ENCODE data around the gene LAMA1.

Gene LAMA1

DNA sequence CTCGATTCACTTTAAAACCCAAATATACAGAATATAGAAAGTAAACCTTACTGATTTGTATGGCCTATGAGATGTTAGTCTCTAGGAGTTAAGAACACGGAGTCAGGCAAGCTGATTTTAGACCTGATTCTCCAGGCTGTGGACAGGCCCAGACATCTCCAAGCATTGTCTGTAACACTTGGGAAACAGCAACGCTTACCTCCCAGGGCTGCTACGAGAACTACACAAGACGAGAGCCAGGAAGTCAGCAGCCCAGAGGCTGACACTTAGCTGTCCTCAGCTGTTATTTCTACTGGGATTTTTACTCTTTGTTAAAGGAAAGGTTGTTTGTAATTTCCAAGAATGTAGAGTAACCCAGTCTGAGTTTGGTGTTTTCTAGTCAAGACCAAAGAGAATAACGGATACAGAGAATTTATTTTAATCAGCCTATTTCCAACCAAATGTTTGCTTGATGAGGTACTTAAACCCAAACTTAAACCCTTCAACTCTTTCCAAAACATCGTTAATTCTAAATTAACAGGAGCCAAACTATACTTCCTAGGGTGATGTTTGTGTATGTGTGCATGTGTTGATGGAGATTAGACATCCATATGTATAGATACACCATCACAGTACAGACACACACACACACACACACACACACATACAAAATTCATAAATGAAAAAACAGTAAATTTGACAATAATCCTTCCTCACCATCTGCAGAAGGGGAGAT, 123.4 kb downstream of the LAMA1 start:
- Histone ChIP-seq H3K9ac (ENCODE audit: low read depth, low read length, poor library complexity) (no peak overlapping the region), H3K27ac (replicated peaks; ENCODE audit: low read length) (no peak overlapping the region), H3K79me1 (ENCODE audit: low read depth, low read length) (no peaks in the 10 kb centered on the region), H3K14ac (ENCODE audit: low read length) (no peak overlapping the region), H3K23ac (ENCODE audit: low read depth, low read length, poor library complexity) (no peak overlapping the region), H2BK12ac (ENCODE audit: low read length) (no peak overlapping the region), H2BK120ac (ENCODE audit: low read depth, low read length) (no peak overlapping the region), H3K9me3 (replicated peaks in 1 of 2; ENCODE audit: control insufficient read depth in 2 of 2, insufficient read depth in 1 of 2, low read depth in 1 of 2, low read length in 2 of 2) (no peaks in the 10 kb centered on the region), H3K4ac (ENCODE audit: low read length) (no peak overlapping the region), H2BK5ac (ENCODE audit: low read length) (no peak overlapping the region), H2AK5ac (ENCODE audit: low read depth, low read length) (no peak overlapping the region), H4K8ac (ENCODE audit: low read depth, low read length) (no peak overlapping the region), H2BK15ac (ENCODE audit: low read length) (no peak overlapping the region), H3K36me3 (replicated peaks in 1 of 2; ENCODE audit: control insufficient read depth in 2 of 2, insufficient read depth in 2 of 2, low read length in 2 of 2) (peaks cover 37 to 96% of the 10 kb centered on the region in 2 donors), H3K4me3 (ENCODE audit: low read length in 2 of 2) (no peak overlapping the region), H2AFZ (ENCODE audit: low read length) (no peak overlapping the region), H3K18ac (ENCODE audit: low read length) (no peak overlapping the region), H3K27me3 (ENCODE audit: control insufficient read depth in 3 of 3, insufficient read depth in 3 of 3, low read depth in 1 of 3, low read length in 3 of 3) (no peaks in the 10 kb centered on the region), H4K91ac (ENCODE audit: low read depth, low read length, poor library complexity) (no peak overlapping the region), H3K4me1 (ENCODE audit: control insufficient read depth in 2 of 2, insufficient read depth in 1 of 2, low read depth in 1 of 2, low read length in 2 of 2) (no peaks in the 10 kb centered on the region), H3K4me2 (ENCODE audit: insufficient read depth, low read length, poor library complexity, severe bottlenecking) (no peak overlapping the region)
- WGBS, 2 donors (ENCODE audit: extremely low coverage in 2 of 2, insufficient read length in 2 of 2, insufficient replicate concordance in 1 of 2) = 100% methylated on average over 1 of the region's 7 CpGs; no CpG with 5 or more reads in 1 of the 2 donors
- DNase-seq (ENCODE audit: low spot score) = no peak

DNA sequence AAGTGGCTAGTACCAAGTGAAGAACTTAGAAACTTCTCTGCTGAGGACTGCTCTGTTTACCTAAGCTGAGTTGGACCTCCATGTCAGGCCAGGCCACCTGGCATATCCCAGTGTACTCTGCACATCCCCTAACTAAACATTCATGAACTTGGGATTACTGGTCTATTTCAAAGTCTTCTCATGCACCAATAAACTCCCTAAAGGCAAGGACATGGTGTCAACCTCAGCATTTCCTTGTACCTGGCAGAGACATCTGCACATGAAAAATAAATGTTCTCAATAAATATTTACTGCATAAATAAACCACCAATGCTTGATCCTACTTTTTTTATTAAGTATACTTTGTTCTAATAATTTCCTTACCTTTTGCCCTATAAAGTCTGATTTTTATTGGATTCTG, 124.8 kb downstream of the LAMA1 start:
- Histone ChIP-seq H3K27ac (replicated peaks; ENCODE audit: low read length) (no peak overlapping the region), H3K36me3 (replicated peaks in 1 of 2; ENCODE audit: control insufficient read depth in 2 of 2, insufficient read depth in 2 of 2, low read length in 2 of 2) (peaks cover 29 to 96% of the 10 kb centered on the region in 2 donors), H3K4ac (ENCODE audit: low read length) (no peak overlapping the region), H3K14ac (ENCODE audit: low read length) (no peak overlapping the region), H2AK5ac (ENCODE audit: low read depth, low read length) (no peak overlapping the region), H3K18ac (ENCODE audit: low read length) (no peak overlapping the region), H4K91ac (ENCODE audit: low read depth, low read length, poor library complexity) (no peak overlapping the region), H2AFZ (ENCODE audit: low read length) (no peak overlapping the region), H3K4me2 (ENCODE audit: insufficient read depth, low read length, poor library complexity, severe bottlenecking) (no peak overlapping the region), H2BK120ac (ENCODE audit: low read depth, low read length) (no peak overlapping the region), H4K8ac (ENCODE audit: low read depth, low read length) (no peak overlapping the region), H3K4me3 (ENCODE audit: low read length in 2 of 2) (no peak overlapping the region), H2BK12ac (ENCODE audit: low read length) (no peak overlapping the region), H3K79me1 (ENCODE audit: low read depth, low read length) (no peaks in the 10 kb centered on the region), H3K4me1 (ENCODE audit: control insufficient read depth in 2 of 2, insufficient read depth in 1 of 2, low read depth in 1 of 2, low read length in 2 of 2) (no peaks in the 10 kb centered on the region), H3K9me3 (replicated peaks in 1 of 2; ENCODE audit: control insufficient read depth in 2 of 2, insufficient read depth in 1 of 2, low read depth in 1 of 2, low read length in 2 of 2) (no peaks in the 10 kb centered on the region), H2BK15ac (ENCODE audit: low read length) (no peak overlapping the region), H3K9ac (ENCODE audit: low read depth, low read length, poor library complexity) (no peak overlapping the region), H3K23ac (ENCODE audit: low read depth, low read length, poor library complexity) (no peak overlapping the region), H2BK5ac (ENCODE audit: low read length) (no peak overlapping the region), H3K27me3 (ENCODE audit: control insufficient read depth in 3 of 3, insufficient read depth in 3 of 3, low read depth in 1 of 3, low read length in 3 of 3) (no peaks in the 10 kb centered on the region)
- no peak for DNase-seq (ENCODE audit: low spot score)

DNA sequence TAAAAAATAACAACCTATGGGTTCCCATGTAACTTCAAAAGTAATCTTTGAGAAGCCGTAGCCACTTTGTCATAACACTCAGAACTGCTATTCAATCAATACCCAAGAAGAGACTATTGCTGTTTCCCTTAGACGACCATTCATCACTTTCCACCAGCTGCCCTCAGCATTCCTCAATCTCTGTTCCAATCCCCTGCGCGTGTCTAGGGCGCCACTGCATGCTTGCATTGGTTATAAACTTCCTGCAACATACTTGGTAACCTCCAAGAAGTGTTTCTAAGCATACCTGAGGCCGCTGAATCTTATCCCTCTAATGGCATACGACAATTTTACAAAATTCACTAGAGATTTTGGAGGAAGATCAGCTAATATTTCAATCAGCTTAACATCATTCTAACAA, 134.2 kb downstream of the LAMA1 start:
- no peak overlapping the region for H3K9ac ChIP-seq (ENCODE audit: low read depth, low read length, poor library complexity)
- no peak overlapping the region for H2BK120ac ChIP-seq (ENCODE audit: low read depth, low read length)
- H3K23ac ChIP-seq (ENCODE audit: low read depth, low read length, poor library complexity) = no peak overlapping the region
- H2BK12ac ChIP-seq (ENCODE audit: low read length) = no peak overlapping the region
- no CpG with 5 or more reads among the region's 7 CpGs for WGBS, 2 donors (ENCODE audit: extremely low coverage in 2 of 2, insufficient read length in 2 of 2, insufficient replicate concordance in 1 of 2)
- H3K4me3 ChIP-seq (ENCODE audit: low read length in 2 of 2) = no peak overlapping the region
- no peak for DNase-seq (ENCODE audit: low spot score)
- no peak overlapping the region for H2AFZ ChIP-seq (ENCODE audit: low read length)
- H2AK5ac ChIP-seq (ENCODE audit: low read depth, low read length) = no peak overlapping the region
- H3K27me3 ChIP-seq (ENCODE audit: control insufficient read depth in 3 of 3, insufficient read depth in 3 of 3, low read depth in 1 of 3, low read length in 3 of 3) = no peaks in the 10 kb centered on the region
- H2BK15ac ChIP-seq (ENCODE audit: low read length) = no peak overlapping the region
- H4K91ac ChIP-seq (ENCODE audit: low read depth, low read length, poor library complexity) = no peak overlapping the region
- H3K27ac ChIP-seq (replicated peaks; ENCODE audit: low read length) = no peak overlapping the region
- no peak overlapping the region for H2BK5ac ChIP-seq (ENCODE audit: low read length)
- no peak overlapping the region for H3K14ac ChIP-seq (ENCODE audit: low read length)
- H3K36me3 ChIP-seq (replicated peaks in 1 of 2; ENCODE audit: control insufficient read depth in 2 of 2, insufficient read depth in 2 of 2, low read length in 2 of 2) = peaks cover 17 to 96% of the 10 kb centered on the region in 2 donors
- no peak overlapping the region for H3K18ac ChIP-seq (ENCODE audit: low read length)
- H3K4me2 ChIP-seq (ENCODE audit: insufficient read depth, low read length, poor library complexity, severe bottlenecking) = no peak overlapping the region
- no peaks in the 10 kb centered on the region for H3K4me1 ChIP-seq (ENCODE audit: control insufficient read depth in 2 of 2, insufficient read depth in 1 of 2, low read depth in 1 of 2, low read length in 2 of 2)
- no peak overlapping the region for H3K4ac ChIP-seq (ENCODE audit: low read length)
- no peak overlapping the region for H4K8ac ChIP-seq (ENCODE audit: low read depth, low read length)
- no peaks in the 10 kb centered on the region for H3K9me3 ChIP-seq (replicated peaks in 1 of 2; ENCODE audit: control insufficient read depth in 2 of 2, insufficient read depth in 1 of 2, low read depth in 1 of 2, low read length in 2 of 2)
- H3K79me1 ChIP-seq (ENCODE audit: low read depth, low read length) = no peaks in the 10 kb centered on the region

DNA sequence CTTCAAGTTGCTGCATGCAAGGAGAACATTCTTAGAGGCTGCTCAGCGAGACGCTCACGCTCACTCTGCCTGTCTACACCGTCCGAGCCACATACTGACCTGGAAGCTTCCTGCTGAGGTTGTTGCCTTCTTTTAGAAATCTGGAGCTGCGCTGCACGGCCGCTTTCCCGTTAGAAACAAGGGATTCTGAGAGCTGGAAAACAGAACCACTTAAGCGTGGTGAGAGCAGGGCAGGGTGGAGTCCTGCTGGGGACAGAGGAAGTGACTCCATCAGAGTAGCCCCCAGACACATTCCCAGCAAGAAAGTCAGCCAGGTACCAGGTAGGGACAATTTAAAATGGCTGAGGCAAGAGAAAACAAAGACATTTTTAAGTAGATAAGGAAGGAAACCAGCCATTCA, 135.2 kb downstream of the LAMA1 start:
- no peak for DNase-seq (ENCODE audit: low spot score)
- Histone ChIP-seq H3K36me3 (replicated peaks in 1 of 2; ENCODE audit: control insufficient read depth in 2 of 2, insufficient read depth in 2 of 2, low read length in 2 of 2) (peaks cover 25 to 96% of the 10 kb centered on the region in 2 donors), H3K4me3 (ENCODE audit: low read length in 2 of 2) (no peak overlapping the region), H3K9ac (ENCODE audit: low read depth, low read length, poor library complexity) (no peak overlapping the region), H3K23ac (ENCODE audit: low read depth, low read length, poor library complexity) (no peak overlapping the region), H3K4ac (ENCODE audit: low read length) (no peak overlapping the region), H4K8ac (ENCODE audit: low read depth, low read length) (no peak overlapping the region), H3K9me3 (replicated peaks in 1 of 2; ENCODE audit: control insufficient read depth in 2 of 2, insufficient read depth in 1 of 2, low read depth in 1 of 2, low read length in 2 of 2) (no peaks in the 10 kb centered on the region), H3K27ac (replicated peaks; ENCODE audit: low read length) (no peak overlapping the region), H2BK120ac (ENCODE audit: low read depth, low read length) (no peak overlapping the region), H2AK5ac (ENCODE audit: low read depth, low read length) (no peak overlapping the region), H4K91ac (ENCODE audit: low read depth, low read length, poor library complexity) (no peak overlapping the region), H3K18ac (ENCODE audit: low read length) (no peak overlapping the region), H2BK5ac (ENCODE audit: low read length) (no peak overlapping the region), H3K27me3 (ENCODE audit: control insufficient read depth in 3 of 3, insufficient read depth in 3 of 3, low read depth in 1 of 3, low read length in 3 of 3) (no peaks in the 10 kb centered on the region), H3K79me1 (ENCODE audit: low read depth, low read length) (no peaks in the 10 kb centered on the region), H2BK12ac (ENCODE audit: low read length) (no peak overlapping the region), H3K14ac (ENCODE audit: low read length) (no peak overlapping the region), H3K4me1 (ENCODE audit: control insufficient read depth in 2 of 2, insufficient read depth in 1 of 2, low read depth in 1 of 2, low read length in 2 of 2) (no peaks in the 10 kb centered on the region), H2AFZ (ENCODE audit: low read length) (no peak overlapping the region), H3K4me2 (ENCODE audit: insufficient read depth, low read length, poor library complexity, severe bottlenecking) (no peak overlapping the region), H2BK15ac (ENCODE audit: low read length) (no peak overlapping the region)
- WGBS, 2 donors (ENCODE audit: extremely low coverage in 2 of 2, insufficient read length in 2 of 2, insufficient replicate concordance in 1 of 2) = no CpG with 5 or more reads among the region's 10 CpGs
